ENCODE results near the gene NHEJ1.

DNA sequence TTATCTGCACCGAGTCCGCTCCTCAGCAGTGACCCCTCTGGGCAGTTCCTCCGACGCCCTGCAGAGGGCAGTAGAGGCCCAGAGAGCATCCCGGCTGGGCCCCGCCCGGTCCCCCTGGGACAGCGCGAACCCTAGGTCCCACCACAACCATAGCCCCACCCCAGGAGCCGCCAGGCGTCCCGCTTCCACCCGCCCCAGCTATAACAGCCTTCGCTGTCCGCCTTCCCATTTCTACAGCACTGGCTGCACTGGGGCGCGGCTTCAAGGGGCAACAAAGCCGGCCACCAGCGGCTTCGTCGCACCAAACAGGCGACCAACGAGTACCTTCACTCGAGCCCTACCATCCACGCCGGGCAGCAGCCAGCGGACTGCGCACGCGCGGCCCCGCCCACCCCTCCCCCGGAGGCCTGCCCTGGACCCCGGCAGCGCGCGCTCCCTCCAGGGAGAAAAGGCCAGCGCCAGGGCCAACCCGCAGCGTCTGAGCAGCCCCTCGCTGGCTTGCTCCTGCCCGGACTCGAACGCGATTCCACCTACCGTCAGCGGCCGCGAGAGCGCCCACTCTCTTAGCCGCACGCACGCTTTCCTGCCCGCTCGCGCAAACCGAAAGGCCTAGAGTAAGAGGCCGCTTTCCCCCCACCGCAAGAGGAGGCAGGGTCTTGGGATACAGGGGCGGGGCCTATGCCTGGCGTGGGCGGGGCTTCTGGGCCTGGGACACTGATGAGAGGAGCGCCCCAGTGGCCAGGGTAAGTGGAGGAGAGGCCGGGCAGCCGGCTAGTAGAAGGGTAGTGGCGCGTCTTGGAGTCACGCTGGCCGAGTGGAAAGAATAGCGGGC is at the start of gene NHEJ1:
- TF ChIP-seq, protein P1, sequence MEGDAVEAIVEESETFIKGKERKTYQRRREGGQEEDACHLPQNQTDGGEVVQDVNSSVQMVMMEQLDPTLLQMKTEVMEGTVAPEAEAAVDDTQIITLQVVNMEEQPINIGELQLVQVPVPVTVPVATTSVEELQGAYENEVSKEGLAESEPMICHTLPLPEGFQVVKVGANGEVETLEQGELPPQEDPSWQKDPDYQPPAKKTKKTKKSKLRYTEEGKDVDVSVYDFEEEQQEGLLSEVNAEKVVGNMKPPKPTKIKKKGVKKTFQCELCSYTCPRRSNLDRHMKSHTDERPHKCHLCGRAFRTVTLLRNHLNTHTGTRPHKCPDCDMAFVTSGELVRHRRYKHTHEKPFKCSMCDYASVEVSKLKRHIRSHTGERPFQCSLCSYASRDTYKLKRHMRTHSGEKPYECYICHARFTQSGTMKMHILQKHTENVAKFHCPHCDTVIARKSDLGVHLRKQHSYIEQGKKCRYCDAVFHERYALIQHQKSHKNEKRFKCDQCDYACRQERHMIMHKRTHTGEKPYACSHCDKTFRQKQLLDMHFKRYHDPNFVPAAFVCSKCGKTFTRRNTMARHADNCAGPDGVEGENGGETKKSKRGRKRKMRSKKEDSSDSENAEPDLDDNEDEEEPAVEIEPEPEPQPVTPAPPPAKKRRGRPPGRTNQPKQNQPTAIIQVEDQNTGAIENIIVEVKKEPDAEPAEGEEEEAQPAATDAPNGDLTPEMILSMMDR (IDR thresholded peaks at IDR 0.05): peak; percentile 98 to 100 (median 100)
- peak; percentile 36 to 80 (median 60) for TF ChIP-seq POLR2AphosphoS5 (IDR thresholded peaks at IDR 0.05)
- peak; percentile 63 for TF ChIP-seq POLR2A (IDR thresholded peaks at IDR 0.05)
- TF ChIP-seq EP300 (IDR thresholded peaks at IDR 0.05; ENCODE audit: low read depth): no peak

All from transverse colon (tissue), 4 donors.